ENCODE data around the gene CREBZF. TPM values are rescaled to one million over a fixed set of nuclear protein-coding genes. Genes with fewer than 3 reads are reported as not detected.
"Not testable (repeated sequence)": the region's sequence is repeated elsewhere in the genome, so short reads cannot be mapped to it uniquely, and the experiment has no call there.

Gene CREBZF
- total RNA-seq, 3 donors from 2014 or later: 37.6 to 45.6 (median 40.7) TPM

DNA sequence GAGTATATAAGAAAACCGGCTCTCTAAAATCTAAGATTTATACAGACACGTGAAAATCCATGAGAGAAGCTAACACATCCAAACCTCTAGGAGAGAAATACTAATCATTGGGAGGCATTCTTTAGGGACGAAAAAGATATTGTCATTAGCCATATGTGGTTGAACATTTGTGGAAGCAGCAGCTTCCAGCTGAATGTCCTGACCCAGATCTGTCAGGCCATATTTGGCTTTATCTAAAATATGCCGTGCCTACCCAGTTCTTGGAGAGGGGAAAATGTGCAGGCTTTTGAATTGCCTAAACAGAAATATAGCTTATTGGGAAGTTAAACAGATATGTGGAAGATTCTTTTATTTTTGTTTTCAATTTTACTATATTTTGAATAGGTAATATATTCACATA is 14.6 kb upstream of the CREBZF start:
- H3K9me3 ChIP-seq: no peaks in the 10 kb centered on the region
- no peak overlapping the region for H3K4me3 ChIP-seq
- H3K4me1 ChIP-seq (ENCODE audit: low read depth): no peaks in the 10 kb centered on the region
- DNase-seq: no peak
- intact Hi-C loops (cut with DNase I, micrococcal nuclease): no loop called here
- ATAC-seq: no peak
- TF ChIP-seq, protein P1, sequence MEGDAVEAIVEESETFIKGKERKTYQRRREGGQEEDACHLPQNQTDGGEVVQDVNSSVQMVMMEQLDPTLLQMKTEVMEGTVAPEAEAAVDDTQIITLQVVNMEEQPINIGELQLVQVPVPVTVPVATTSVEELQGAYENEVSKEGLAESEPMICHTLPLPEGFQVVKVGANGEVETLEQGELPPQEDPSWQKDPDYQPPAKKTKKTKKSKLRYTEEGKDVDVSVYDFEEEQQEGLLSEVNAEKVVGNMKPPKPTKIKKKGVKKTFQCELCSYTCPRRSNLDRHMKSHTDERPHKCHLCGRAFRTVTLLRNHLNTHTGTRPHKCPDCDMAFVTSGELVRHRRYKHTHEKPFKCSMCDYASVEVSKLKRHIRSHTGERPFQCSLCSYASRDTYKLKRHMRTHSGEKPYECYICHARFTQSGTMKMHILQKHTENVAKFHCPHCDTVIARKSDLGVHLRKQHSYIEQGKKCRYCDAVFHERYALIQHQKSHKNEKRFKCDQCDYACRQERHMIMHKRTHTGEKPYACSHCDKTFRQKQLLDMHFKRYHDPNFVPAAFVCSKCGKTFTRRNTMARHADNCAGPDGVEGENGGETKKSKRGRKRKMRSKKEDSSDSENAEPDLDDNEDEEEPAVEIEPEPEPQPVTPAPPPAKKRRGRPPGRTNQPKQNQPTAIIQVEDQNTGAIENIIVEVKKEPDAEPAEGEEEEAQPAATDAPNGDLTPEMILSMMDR (IDR thresholded peaks at IDR 0.05): no peak
- no peaks in the 10 kb centered on the region for H3K36me3 ChIP-seq (ENCODE audit: low read depth)

DNA sequence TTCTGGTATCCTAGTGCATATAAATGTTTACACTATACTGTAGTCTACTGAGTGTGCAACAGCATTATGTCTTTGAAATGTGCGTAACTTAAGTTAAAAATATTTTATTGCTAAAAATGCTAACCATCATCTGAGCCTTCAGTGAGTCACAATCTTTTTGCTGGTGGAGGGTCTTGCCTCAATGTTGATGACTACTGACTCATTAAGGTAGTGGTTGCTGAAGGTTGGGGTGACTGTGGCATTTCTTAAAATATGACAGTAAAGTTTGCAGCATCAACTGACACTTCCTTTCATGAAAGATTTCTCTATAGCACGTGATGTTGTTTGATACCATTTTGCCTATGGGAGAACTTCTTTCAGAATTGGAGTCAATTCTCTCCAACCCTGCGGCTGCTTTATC is 8.5 kb upstream of the CREBZF start:
- DNase-seq: no peak
- Histone ChIP-seq H3K4me3 (no peak overlapping the region), H3K4me1 (ENCODE audit: low read depth) (no peaks in the 10 kb centered on the region), H3K36me3 (ENCODE audit: low read depth) (no peaks in the 10 kb centered on the region), H3K9me3 (peaks cover 5% of the 10 kb centered on the region)
- TF ChIP-seq, protein P1 (IDR thresholded peaks at IDR 0.05): no peak
- intact Hi-C loops (cut with DNase I, micrococcal nuclease): no loop called here
- ATAC-seq: no peak

DNA sequence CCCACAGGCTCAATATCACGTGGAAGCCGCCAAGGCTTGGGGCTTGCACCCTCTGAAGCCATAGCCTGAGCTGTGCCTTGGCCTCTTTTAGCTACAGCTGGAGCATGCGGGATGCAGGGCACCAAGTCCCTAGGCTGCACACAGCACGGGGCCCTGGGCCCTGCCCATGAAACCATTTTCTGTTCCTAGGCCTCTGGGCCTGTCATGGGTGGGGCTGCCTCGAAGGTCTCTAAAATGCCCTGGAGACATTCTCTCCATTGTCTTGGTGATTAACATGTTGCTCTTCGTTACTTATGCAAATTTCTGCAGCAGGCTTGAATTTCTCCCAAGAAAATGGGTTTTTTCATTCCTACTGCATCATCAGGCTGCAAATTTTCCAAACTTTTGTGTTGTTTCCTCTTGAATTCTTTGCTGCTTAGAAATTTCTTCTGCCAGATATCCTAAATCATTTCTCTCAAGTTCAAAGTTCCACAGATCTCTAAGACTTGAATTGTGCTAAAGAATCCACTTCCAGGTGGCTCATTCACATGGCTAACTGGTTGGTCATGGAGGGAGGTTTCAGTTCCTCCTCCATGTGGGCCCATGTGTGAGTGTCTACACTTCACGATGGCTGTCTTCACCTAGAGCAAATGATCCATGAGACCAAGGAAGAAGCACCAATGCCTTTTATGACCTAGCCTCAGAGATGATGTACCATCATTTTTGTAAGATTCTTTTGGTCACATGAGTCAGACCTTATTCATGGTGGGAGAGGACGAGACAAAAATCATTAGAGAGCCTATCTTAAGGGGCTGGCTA is 7.4 kb upstream of the CREBZF start:
- intact Hi-C loops (cut with DNase I, micrococcal nuclease): no loop called here
- TF ChIP-seq, protein P1 (IDR thresholded peaks at IDR 0.05): no peak
- no peak for ATAC-seq
- no peak overlapping the region for H3K4me3 ChIP-seq
- no peaks in the 10 kb centered on the region for H3K36me3 ChIP-seq (ENCODE audit: low read depth)
- no peaks in the 10 kb centered on the region for H3K4me1 ChIP-seq (ENCODE audit: low read depth)
- H3K9me3 ChIP-seq: peaks cover 5% of the 10 kb centered on the region
- DNase-seq: no peak

DNA sequence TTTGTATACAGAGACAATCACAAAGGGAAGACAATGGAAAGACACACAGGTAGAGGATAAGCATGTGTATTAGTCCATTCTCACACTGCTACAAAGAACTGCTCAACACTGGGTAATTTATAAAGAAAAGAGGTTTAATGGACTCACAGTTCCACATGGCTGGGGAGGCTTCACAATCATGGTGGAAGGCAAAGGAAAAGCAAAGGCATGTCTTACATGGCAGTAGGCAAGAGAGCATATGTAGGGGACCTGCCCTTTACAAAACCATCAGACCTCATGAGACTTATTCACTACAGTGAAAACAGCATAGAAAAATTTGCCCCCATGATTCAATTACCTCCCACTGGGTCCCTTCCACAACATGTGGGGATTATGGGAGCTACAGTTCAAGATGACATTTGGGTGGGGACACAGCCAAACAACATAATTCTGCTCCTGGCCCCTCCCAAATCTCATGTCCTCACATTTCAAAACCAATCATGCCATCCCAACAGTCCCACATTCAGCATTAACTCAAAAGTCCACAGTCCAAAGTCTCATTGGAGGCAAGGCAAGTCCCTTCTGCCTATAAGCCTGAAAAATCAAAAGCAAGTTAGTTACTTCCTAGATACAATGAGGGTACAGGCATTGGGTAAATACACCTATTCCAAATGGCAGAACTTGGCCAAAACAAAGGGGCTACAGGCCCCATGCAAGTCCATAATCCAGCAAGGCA is 6.2 kb upstream of the CREBZF start:
- H3K4me1 ChIP-seq (ENCODE audit: low read depth); H3K9me3 ChIP-seq; H3K4me3 ChIP-seq; intact Hi-C loops (cut with DNase I, micrococcal nuclease); H3K36me3 ChIP-seq (ENCODE audit: low read depth): not testable (repeated sequence)
- DNase-seq: peak in 1 of 3 donors; percentile 20
- ATAC-seq: peak; percentile 42

DNA sequence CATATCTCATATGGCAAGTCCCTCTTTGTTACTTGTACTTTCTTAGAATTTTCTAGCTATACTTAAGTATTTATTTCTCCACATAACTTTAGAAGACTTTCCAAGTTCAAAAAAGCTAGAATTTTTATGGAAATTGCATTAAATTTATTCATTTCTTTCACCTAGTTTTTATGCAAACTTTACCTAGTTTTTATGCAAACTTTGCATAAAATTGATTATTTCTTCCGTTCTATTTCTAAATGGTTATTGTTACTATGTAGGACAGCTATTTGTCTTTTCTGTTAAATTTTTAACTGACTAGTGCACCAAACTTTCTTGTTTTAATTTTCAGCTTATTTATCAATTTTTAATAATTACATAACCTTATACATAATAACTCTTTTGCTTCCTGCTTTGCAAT is 3.2 kb upstream of the CREBZF start:
- ATAC-seq (no peak), DNase-seq (no peak)
- Histone ChIP-seq H3K4me1 (ENCODE audit: low read depth) (peaks cover 9% of the 10 kb centered on the region), H3K4me3 (no peak overlapping the region), H3K36me3 (ENCODE audit: low read depth) (no peaks in the 10 kb centered on the region), H3K9me3 (no peaks in the 10 kb centered on the region)
- intact Hi-C loops (cut with DNase I, micrococcal nuclease): no loop called here
- TF ChIP-seq, protein P1 (IDR thresholded peaks at IDR 0.05): no peak

DNA sequence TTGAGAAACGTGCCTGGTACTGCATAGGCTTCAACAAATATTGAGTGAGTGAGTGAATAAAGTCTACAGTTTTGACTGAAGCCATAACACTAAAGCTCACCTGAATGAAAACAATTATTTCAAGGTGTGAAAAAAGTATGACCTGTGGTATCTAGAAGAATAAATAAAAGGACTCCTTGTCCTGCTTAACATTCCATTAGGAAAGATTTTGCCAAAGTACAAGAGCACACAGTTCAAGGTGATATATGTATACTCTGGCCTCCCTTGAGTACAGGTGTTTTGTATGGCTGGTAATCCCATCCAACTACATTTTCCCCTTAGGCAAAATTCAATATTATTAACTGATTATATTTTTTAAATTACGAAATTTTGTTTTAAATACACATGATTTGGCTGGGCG is 1.8 kb upstream of the CREBZF start:
- intact Hi-C loops (cut with DNase I, micrococcal nuclease): no loop called here
- peaks cover 18% of the 10 kb centered on the region for H3K4me1 ChIP-seq (ENCODE audit: low read depth)
- ATAC-seq: no peak
- TF ChIP-seq, protein P1 (IDR thresholded peaks at IDR 0.05): no peak
- H3K36me3 ChIP-seq (ENCODE audit: low read depth): no peaks in the 10 kb centered on the region
- no peak for DNase-seq
- no peaks in the 10 kb centered on the region for H3K9me3 ChIP-seq
- no peak overlapping the region for H3K4me3 ChIP-seq
